Cerebellar nuclear complex (tissue), 1 donor: ENCODE data around the gene TENT4B.
"Not testable (repeated sequence)": the region's sequence is repeated elsewhere in the genome, so short reads cannot be mapped to it uniquely, and the experiment has no call there.

Experiments
- DNase-seq, 2 experiments: peaks; one replicate each; lab custom pipeline; 2025; lab: John Stamatoyannopoulos, UW

The TENT4B gene

DNA sequence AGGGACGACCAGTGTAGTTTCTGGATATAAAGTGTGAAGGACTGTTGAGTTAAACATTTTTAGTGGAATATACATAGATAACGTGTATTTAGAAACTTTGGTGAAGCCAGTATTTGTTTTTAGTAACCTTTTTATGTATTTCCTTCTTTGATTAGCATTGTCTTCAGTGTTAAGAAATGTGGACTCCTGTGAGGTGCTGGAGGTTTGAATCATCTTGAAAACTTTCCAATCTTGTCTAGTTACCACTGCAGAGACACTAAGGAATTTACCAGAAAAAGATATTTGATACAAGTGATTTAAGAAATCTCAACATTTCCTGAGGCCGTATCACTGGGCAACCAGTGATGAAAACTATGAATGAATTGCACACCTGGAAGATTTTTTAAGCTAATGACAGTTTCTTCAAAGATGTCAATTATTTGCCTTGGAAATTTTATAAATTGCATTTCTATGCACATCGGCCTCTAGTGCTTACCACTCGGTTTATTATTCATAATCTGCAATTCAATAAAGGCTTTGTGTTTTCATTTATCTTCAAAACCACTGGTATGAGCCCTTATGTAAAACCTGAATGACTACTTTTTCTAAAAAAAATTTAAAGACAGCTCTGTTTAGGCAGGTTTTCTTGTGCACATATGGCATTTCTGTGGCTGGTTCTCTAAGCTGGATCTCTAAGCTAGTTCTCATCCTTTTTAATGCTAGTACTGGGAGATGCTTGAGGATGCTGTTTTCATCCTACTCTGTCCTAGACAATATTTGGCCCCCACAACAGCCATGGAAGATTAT, 81.9 kb downstream of the TENT4B start:
- DNase-seq: no peak

DNA sequence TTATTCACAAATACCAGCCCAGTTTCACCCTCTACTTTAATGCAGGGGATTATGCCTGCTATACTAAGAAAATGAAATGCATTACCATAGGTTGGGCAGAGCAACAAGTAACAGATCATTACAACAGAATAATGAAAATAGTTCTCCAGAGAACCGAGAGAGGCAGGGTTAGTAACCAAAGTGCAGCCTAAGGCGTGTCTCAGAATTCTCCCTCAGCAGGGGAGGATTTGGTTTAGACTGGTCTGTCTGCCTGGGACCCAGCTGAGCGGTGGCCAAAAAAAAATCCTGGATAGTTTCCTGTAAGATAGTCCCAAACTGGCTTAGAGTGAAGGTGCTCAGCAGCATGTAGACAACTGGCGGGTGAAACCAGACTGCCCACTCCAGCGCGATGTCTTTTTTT, 82.5 kb downstream of the TENT4B start:
- DNase-seq: no peak

DNA sequence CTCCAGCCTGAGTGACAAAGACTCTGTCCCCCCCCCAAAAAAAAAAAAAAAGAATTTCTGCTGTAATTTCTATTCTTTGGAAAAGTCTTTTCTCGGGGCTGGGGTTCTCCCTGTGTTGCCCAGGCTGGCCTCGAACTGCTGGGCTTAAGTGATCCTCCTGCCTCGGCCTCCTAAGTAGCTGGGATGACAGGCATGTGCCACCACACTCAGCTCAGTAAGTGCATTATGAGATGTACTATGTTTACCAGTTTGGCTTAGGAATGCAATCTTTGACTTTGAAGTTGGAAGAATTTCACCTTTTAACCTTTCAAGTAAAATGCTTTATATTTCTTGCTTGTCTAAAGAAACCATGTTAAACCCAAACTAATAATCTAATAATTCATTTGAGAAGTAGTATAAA, 85.2 kb downstream of the TENT4B start:
- no peak for DNase-seq

DNA sequence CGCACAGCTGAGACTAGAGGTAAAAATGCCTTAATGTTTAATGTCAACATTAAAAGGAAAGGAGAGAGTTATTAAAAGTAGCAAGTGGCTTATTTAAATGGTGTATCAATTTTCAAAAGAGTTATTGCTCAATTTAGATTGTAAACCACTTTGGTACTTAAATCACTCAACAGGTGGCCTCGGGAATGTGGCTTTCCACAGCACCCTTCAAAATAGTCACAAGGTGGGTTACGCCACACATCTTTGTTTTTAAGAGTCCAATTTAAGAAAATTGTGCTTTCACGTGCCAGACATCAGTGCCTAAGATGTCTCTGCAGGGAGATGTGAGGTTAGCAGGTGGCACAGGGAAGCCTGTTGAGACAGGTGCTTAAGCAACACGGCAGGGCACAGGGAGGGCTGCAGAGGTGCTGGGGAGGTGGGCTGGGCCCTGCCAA, 85.8 kb downstream of the TENT4B start:
- no peak for DNase-seq

DNA sequence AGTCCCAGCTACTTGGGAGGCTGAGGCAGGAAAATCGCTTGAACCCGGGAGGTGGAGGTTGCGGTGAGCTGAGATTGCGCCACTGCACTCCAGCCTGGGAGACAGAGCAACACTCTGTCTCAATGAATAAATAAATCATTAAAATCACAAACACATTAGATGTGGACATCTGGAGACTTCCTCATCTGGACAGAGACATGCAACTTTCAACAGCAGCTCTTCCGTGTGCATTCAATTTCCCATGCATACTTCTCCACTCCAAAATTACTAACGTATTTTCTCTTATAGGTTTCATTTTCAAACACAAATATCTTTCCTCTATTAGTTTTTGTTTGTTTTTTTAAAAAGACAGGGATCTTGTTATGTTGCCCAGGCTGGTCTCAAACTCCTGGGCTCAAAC, 89.9 kb downstream of the TENT4B start:
- DNase-seq: not testable (repeated sequence)

DNA sequence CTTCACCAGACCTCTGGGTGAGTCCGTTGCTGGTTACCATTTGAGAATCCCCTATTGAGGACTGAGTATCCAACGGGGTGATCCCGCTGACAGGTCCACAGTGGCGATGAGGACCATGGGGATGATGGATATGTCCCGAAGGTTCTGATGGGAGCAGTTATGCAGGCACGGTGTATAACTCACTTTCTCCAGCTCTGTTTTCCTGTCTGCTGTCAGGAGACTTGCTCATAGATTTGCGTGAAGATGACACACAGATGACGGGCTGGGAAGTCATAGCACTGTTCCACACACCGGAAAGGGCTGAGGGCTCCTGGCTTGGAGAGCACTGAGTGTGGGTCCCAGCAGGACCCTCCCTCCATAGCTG, 91.0 kb downstream of the TENT4B start:
- no peak for DNase-seq

DNA sequence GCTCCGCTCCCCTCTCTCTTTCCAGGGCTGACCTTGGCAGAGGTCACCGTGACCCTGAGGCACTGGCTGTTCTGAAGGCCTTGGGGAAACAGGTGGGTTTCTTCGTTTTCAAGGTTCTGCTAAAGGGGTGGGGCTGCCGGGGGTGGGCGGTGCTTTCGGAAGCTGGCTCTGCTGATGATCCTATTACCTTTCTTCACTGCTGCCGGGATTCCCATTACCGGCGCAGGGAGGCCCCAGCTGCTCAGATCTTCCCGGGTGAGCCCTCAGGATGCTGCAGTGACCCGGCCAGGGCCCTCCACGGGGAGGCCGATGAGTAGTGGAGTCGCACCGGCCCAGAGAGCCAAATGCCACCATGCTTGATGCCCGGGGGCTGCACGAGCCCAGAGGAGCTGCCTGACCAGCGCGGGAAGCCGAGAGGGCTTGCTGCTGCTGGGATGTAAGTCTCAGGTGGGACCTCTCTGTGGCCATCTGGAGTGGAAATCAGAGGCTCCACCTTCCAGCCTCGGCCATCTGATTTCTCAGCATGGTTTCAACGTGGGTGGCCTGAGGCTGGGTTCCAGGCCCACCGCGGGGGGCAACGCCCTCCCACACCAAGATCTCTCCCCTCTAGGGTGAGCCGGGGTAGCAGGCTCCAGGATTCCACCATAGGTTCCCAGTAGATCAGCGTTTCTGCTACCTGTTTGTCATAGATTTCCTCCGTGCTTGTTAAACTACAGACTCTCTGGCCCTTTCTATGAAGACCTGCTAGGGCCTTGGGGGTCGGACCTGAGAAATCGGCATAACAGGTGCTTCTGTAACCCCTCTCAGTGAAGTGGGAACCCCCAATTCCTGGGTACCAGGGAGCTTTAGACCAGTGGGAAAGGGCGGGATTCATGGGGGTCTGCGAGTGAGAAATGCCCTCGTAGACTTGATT, 91.7 kb downstream of the TENT4B start:
- no peak for DNase-seq

DNA sequence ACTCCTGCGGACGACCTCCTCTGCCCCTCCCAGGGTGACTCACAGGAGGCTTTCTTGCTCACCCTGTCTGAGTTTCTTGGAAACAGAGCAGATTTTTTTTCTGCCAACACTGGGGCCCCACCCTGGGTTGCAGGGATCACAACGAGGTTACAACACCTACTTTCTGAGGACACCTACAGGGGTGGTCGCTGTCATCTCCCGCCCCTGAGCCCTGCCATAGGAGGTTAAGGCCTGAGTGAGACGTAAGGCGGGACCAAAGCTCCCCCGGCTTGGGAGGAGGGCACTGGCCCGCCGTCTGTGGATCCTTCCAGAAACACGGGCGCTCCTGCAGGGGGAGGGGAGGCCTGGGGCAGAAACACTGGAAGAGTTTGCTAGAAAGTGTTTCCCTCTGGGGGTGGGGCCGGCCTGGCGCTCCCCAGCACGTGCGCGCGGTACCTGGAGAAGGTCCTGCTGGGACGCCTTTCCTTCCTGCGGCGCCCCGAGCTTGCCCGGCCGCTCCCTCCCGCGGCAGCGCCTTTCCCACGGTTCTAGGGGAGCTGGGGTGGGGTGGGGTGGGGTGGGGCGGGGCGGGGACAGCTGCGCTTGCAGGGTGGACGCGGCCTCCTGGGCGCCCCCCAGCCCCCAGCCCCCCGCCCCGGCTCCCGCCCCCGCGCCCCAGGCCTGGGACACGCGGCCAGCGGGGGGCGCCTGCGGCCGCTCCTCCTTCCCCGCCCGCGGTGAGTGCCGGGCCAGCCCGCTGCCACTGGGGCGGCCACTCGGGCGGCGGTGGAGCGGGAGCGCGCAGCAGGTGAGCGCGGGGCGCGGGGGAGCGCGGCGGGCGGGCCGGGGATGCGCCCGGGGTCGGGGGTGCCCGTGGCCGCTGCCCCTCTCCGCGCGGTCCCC, 92.6 kb downstream of the TENT4B start:
- no peak for DNase-seq

DNA sequence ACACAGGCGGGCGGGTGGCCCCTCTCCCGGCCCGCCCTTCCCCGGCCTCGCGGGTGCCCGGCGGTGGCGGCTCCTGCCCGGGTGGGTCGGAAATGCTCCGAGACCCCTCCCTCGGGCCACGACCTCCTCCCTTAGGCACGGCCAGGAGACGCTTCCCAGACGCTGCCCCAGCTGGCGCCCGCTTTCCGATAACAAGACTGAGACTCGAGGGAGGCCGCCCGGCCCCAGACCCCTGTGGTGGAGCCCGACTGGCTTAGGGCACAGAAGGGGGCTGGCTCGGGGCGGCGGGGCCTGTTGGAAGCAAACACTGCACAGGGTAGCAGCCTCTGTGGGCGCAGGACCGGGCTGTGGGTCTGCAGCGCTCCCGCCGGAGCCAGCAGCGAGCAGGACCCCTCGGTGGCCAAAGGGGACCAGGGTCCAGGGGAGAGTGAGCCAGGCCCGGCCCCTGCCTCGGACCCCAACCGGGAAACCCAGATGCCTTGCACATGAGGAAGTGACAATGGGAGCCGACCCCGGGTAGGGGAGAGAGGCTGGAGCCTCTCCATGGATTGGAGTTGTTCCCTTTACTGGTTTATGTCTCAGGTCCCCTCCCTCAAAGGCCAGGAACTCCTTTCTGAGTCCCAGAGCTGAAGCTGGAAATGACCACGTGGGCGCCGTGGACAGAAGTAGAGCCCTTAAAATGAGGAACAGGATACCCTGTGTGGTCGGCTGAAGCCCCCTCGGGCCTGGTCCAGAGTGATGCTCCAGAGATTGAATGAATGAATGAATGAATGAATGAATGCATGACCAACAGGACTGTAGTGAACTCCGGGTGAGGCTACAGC, 93.4 kb downstream of the TENT4B start:
- no peak for DNase-seq

DNA sequence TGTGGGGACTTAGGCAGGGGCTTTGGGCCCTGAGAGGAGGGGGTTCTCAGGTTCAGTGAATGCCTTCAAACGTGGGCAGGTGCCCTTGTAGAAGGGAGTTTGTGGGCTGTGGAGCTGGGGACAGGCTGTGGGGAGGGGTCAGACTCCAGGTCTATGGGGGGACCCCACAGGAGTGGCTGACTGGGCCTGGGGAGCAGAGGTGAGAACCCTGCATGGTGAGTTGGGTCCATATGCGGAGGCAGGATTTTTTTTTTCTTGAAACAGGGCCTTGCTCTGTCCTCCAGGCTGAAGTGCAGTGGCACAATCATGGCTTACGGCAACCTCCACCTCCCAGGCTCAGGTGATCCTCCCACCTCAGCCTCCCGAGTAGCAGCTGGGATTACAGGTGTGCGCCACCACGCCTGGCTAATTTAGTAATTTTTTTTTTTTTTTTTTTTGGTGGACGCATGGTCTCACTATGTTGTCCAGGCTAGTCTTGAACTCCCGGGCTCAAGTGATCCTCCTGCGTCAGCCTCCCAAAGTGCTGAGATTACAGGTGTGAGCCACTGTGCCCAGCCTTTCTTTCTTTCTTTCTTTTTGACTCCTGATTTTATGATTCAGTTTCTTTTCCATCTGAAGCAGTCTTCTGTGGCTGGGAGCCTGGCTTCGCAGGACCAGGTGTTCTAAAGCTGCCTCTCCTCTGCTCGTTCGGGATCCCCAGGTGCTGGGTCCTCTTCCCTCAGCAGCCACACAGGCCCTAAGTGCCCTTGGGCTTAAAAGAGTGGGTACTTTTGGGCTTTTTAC, 94.2 kb downstream of the TENT4B start:
- no peak for DNase-seq

DNA sequence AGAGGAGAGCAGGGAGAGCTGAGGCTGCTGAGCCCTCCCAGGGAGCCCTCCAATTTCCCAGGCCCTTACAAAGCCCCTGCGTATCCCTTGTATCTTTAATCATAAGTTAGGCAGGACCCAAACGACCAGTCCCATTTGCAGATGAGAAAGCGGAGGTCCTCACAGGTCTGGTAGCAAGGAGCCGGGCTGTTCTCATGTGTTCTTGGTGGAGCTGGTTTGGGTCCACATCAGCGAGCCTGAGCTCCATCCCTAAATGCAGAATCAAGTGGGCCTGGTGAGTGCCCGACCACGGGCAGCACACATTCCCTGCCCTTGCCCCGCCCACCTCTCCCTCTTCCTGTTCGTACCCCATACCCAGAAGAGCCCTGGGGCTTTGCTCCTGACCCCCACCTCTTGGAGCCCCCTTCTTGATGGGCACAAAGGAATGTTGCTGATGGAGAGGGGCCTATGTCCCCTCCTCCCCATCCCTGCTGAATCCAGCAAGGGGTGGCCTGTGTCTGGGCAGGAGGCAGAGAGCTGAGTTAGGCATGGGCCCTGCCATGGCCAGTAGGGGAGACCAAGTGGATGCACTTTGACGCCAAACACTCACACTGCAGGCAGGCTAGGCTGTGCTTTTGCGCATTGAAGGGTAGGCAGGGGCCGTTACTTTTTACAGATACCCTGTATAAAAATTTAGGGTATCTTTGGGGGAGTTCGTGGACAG, 95.0 kb downstream of the TENT4B start:
- DNase-seq: no peak

DNA sequence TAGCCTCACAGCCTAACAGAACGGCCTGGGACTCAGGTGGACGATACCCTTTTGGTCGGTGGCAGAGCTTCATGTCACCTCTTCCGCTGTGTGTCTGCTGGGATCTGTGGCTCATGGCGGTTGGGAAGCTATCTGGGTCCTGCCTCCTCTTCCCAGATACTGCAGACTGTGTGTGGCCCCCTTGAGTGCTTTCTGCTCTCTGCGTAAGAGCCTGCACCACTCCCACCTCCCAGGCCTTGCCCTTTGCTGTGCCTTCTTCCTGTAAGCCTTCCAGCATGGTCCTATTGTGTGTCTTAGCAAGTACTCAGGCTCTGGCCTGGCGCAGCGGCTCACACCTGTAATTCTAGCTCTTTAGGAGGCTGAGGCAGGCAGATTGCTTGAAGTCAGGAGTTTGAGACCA, 95.7 kb downstream of the TENT4B start:
- no peak for DNase-seq

DNA sequence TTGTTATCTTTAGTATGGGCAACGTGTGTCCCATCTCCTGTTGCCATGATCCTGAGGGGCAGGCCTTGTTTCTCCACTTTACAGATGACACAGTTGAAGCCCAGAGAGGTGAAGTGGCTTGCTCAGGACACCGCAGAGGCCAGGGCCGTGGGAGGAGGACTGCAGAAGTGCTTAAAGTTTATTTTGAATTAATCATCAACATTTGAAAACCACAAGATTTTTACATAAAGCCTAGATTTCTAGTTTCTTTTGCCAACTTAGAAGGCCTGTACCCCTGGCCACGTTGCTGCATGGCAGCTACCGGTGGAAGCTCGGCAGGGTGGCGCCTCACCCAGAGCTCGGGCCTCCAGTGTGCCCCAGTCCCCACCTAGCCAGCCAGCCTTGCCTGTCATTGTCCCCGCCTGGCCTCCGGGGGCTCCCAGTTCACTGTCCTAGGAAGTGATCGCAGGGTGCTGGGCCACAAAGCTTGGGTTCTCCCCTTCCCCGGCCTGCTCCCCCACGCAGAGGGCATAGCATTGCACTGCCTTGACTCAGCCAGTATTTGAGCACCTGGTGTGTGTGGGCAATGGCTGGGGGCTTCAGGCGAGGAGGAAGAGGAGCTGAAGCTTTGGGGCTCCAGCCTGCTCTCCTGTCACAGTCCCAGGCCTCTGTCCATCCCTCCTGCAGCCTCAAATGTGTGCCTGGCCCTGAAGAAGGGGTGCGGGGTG, 98.4 kb downstream of the TENT4B start:
- DNase-seq: no peak

DNA sequence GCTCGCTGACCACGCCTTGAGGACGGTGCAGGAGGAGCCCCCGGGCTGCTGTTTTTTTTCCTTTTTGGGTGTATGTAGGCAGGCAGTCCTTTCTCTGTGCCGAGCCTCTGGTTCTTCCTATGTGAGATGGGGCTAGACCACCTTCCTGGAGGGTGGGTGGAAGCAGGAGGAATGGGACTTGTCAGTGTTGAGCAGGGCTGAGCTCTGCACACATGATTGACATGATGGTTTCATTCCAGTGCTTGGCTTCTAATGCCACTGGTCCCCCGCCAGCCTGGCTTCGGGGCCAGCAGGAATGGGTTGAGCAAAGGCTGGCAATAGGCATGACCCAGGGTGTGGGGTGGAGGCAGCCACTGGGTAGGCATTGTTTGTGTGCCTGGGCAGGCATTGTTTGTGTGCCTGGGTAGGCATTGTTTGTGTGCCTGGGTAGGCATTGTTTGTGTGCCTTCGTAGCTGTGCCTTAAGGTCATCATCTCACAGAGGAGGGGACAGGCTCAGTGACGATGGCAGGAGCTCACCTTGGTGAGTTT, 99.0 kb downstream of the TENT4B start:
- DNase-seq: no peak

DNA sequence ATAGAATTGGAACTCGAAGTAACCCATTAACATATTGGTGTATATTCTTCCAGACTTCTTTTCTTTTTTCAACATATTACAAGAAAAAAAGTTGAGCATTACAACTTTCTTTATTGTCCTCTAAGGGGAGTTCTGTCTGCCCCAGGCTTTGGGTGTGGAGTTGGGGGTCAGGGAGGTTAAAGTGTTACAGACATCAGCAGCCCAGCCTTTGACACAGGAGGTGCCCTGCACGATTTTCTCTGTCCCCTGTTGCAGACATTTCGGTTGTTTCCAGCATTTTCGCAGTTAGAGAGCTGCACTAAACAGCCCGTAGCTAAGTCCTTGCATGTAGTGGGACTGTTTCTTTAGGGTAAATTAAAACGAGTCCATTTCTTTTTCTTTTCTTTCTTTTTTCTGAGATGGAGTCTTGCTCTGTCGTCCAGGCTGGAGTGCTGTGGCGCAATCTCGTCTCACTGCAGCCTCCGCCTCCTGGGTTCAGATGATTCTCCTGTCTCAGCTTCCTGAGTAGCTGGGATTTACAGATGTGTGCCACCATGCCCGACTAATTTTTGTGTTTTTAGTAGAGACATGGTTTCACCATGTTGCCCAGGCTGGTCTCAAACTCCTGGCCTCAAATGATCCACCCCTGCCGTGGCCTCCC, 99.9 kb downstream of the TENT4B start:
- DNase-seq: no peak

DNA sequence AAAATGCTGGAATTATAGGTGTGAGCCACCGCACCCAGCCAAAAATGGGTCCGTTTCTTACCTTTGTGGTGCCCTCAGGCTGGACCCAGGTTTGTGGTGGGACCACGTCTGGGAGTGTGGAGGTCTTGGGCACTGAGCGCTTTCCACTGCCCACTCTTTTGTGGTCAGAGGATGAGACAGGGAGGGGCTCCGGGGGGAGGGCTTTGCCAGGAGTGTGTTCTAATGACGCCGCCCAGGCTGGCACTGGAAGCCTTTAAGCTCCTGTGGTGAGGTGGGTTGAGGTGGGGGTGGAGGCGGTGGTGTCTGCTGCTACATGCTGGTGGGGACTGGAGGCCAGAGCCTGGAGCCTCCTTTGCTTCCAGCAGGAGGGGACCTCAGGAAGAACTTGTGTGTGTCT, 100.4 kb downstream of the TENT4B start:
- no peak for DNase-seq

DNA sequence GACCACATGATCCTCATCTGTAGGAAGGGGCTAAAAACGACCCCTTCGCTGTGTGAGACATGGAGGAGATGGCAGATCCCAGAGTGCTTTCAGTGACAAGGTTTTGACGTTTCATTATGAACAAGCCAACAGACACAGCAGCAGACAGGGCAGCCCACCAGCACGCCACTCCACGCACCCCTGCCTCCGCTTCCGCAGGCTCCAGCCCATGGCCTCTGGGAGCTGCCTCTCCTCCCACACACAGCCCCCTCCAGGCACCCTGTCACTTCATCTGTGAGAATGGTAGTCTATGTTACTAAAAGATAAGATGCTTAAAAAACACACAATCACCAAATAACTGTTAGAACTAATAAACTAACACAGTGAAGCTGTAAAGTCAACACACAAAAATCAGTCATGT, 101.0 kb downstream of the TENT4B start:
- no peak for DNase-seq

DNA sequence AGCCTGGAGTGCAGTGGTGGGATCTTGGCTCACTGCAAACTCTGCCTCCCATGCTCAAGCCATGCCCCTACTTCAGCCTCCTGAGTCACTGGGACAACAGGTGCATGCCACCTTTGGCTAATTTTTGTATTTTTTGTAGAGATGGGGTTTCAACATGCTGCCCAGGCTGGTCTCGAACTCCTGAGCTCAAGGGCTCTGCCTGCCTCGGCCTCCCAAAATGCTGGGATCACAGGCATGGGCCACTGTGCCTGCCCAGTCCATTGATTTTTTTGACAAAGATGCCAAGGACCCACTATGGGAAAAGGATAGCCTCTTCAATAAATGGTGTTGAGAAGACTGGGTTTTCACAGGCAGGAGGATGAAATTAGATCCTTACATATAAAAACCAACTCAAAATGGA, 102.4 kb downstream of the TENT4B start:
- no peak for DNase-seq

DNA sequence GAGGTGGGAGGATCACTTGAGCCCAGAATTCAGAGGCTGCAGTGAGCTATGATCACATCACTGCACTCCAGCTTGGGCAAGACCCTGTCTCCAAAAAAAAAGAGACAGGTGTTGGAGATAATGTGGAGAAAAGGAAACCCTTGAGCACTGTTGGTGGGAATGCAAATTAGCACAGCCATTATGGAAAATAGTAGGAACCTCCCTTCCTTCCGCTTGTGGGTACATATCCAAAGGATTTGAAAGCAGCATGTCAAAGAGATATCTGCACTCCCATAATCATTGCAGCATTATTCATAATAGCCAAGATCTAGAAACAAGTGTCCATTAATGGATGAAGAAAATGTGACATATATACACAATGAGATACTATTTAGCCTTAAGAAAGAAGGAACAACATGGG, 103.5 kb downstream of the TENT4B start:
- DNase-seq: no peak
